Activated CD8-positive, alpha-beta T cell treated with anti-CD3 and anti-CD28 coated beads for 36 hours (primary cell): Measurements from ENCODE around the gene EFHC1. TPM values are rescaled to one million over a fixed set of nuclear protein-coding genes. Genes with fewer than 3 reads are reported as not detected.
"Not testable (repeated sequence)": the region's sequence is repeated elsewhere in the genome, so short reads cannot be mapped to it uniquely, and the experiment has no call there.

ENCODE experiments used
- ATAC-seq: fragments of 200-7000 bp; cut with Tn5 transposase; one replicate; pipeline ENCODE4 v1.10.0; 2021; ENCODE audit warnings: mild to moderate bottlenecking, moderate library complexity
- CTCF ChIA-PET: fragments of 350-600 bp; sonication (Branson Sonifier 250); formaldehyde crosslinking; loops from one replicate; lab custom pipeline; 2021; ENCODE audit warnings: antibody characterized with exemption; lab: Charles Lee
- POLR2A ChIA-PET: fragments of 350-600 bp; sonication (Branson Sonifier 250); formaldehyde crosslinking; loops from one replicate; lab custom pipeline; 2021; ENCODE audit warnings: antibody characterized with exemption; lab: Charles Lee
- DNase-seq: peaks from one replicate; pipeline ENCODE4 v3.0.0-alpha.2; 2020
- H3K27ac Mint-ChIP-seq: one replicate; pipeline ENCODE4 v1.8.0; 2021; ENCODE audit warnings: mild to moderate bottlenecking, mixed read lengths
- H3K27me3 Mint-ChIP-seq: one replicate; pipeline ENCODE4 v1.8.0; 2021; ENCODE audit warnings: mixed read lengths
- H3K36me3 Mint-ChIP-seq: one replicate; pipeline ENCODE4 v1.8.0; 2021; ENCODE audit warnings: low read depth, mixed read lengths
- H3K4me1 Mint-ChIP-seq: one replicate; pipeline ENCODE4 v1.8.0; 2021; ENCODE audit warnings: low read depth, mixed read lengths
- H3K4me3 Mint-ChIP-seq: one replicate; pipeline ENCODE4 v1.8.0; 2021; ENCODE audit warnings: mild to moderate bottlenecking, moderate library complexity, mixed read lengths
- H3K9me3 Mint-ChIP-seq: one replicate; pipeline ENCODE4 v1.8.0; 2021; ENCODE audit warnings: mixed read lengths
- intact Hi-C: fragments of 100-400 bp; cut with micrococcal nuclease; formaldehyde crosslinking; loops from one replicate; pipeline ENCODE4 v1.10.0; 2022
- total RNA-seq, 2 experiments: library from RNA; stranded (reverse); gene quantifications; one replicate each; pipeline ENCODE4 v1.2.3, GENCODE V29; 2021
- TF ChIP-seq, protein P1 (sequence below): fragments of 200-600 bp; IDR thresholded peaks from one replicate; pipeline ENCODE4 v1.8.0; 2022; ENCODE audit warnings: antibody characterized with exemption, mild to moderate bottlenecking

Gene EFHC1
- total RNA-seq, 2 experiments from 2014 or later, result 1.9 to 2.1 TPM

- TF ChIP-seq, protein P1, sequence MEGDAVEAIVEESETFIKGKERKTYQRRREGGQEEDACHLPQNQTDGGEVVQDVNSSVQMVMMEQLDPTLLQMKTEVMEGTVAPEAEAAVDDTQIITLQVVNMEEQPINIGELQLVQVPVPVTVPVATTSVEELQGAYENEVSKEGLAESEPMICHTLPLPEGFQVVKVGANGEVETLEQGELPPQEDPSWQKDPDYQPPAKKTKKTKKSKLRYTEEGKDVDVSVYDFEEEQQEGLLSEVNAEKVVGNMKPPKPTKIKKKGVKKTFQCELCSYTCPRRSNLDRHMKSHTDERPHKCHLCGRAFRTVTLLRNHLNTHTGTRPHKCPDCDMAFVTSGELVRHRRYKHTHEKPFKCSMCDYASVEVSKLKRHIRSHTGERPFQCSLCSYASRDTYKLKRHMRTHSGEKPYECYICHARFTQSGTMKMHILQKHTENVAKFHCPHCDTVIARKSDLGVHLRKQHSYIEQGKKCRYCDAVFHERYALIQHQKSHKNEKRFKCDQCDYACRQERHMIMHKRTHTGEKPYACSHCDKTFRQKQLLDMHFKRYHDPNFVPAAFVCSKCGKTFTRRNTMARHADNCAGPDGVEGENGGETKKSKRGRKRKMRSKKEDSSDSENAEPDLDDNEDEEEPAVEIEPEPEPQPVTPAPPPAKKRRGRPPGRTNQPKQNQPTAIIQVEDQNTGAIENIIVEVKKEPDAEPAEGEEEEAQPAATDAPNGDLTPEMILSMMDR, result no peak
- POLR2A ChIA-PET, result no interaction called here
- Mint-ChIP-seq H3K9me3 (no peaks in the 10 kb centered on the region), H3K27ac (no peak overlapping the region), H3K27me3 (no peaks in the 10 kb centered on the region), H3K36me3 (no peaks in the 10 kb centered on the region), H3K4me3 (no peak overlapping the region), H3K4me1 (peaks cover 9% of the 10 kb centered on the region)
- DNase-seq (no peak), ATAC-seq (no peak)
- intact Hi-C loops, result no loop called here
- CTCF ChIA-PET, result interaction anchor here (0.8 to 7.6 kb wide), 4 partner anchors 137 to 241 kb away, joined by 4 to 65 read pairs (median 12); partner anchors contain the start of gene MCM3
Observed at GRCh38 chr6:52422156-52422555, 2.0 kb downstream of the EFHC1 start.

- DNase-seq (no peak), ATAC-seq (no peak)
- no peaks in the 10 kb centered on the region for H3K9me3 Mint-ChIP-seq
- no peak overlapping the region for H3K27ac Mint-ChIP-seq
- intact Hi-C loops, result no loop called here
- no peak overlapping the region for H3K4me3 Mint-ChIP-seq
- TF ChIP-seq, protein P1, result no peak
- POLR2A ChIA-PET, result interaction anchor here (0.6 kb wide), 1 partner anchor 160 kb away, joined by 4 read pairs; no protein-coding TSS in a partner anchor
- CTCF ChIA-PET, result interaction anchor here (0.6 to 1.6 kb wide), 4 partner anchors 15 to 229 kb away, joined by 3 read pairs; partner anchors contain the start of gene TRAM2
- H3K27me3 Mint-ChIP-seq, result no peaks in the 10 kb centered on the region
- peaks cover 9% of the 10 kb centered on the region for H3K4me1 Mint-ChIP-seq
- no peaks in the 10 kb centered on the region for H3K36me3 Mint-ChIP-seq
Observed at GRCh38 chr6:52423448-52423847, 3.3 kb downstream of the EFHC1 start.

GRCh38 chr6:52423971-52424381 is 3.8 kb downstream of the EFHC1 start:
- intact Hi-C loops, result no loop called here
- TF ChIP-seq, protein P1, result no peak
- no peaks in the 10 kb centered on the region for H3K36me3 Mint-ChIP-seq
- peaks cover 5% of the 10 kb centered on the region for H3K4me1 Mint-ChIP-seq
- H3K27me3 Mint-ChIP-seq, result no peaks in the 10 kb centered on the region
- no peak overlapping the region for H3K27ac Mint-ChIP-seq
- H3K4me3 Mint-ChIP-seq, result no peak overlapping the region
- ATAC-seq (no peak), DNase-seq (no peak)
- ChIA-PET POLR2A (no interaction called here), CTCF (interaction anchor here (1.0 to 1.6 kb wide), 3 partner anchors 14 to 229 kb away, joined by 3 read pairs; no protein-coding TSS in a partner anchor)
- H3K9me3 Mint-ChIP-seq, result no peaks in the 10 kb centered on the region

- Mint-ChIP-seq H3K36me3 (no peaks in the 10 kb centered on the region), H3K27me3 (no peaks in the 10 kb centered on the region), H3K27ac (no peak overlapping the region), H3K4me1 (no peaks in the 10 kb centered on the region), H3K9me3 (no peaks in the 10 kb centered on the region), H3K4me3 (no peak overlapping the region)
- ATAC-seq (no peak), DNase-seq (no peak)
- TF ChIP-seq, protein P1, result no peak
- ChIA-PET POLR2A (no interaction called here), CTCF (interaction anchor here (1.0 to 1.6 kb wide), 3 partner anchors 13 to 139 kb away, joined by 3 read pairs; no protein-coding TSS in a partner anchor)
- intact Hi-C loops, result no loop called here
Observed at GRCh38 chr6:52424513-52424912, 4.4 kb downstream of the EFHC1 start.

GRCh38 chr6:52426667-52427066 is 6.5 kb downstream of the EFHC1 start:
- peaks cover 7% of the 10 kb centered on the region for H3K4me1 Mint-ChIP-seq
- no peak overlapping the region for H3K27ac Mint-ChIP-seq
- intact Hi-C loops, result no loop called here
- H3K36me3 Mint-ChIP-seq, result no peaks in the 10 kb centered on the region
- DNase-seq (no peak), ATAC-seq (no peak)
- CTCF ChIA-PET, result interaction anchor here (1.0 kb wide), 1 partner anchor 163 kb away, joined by 3 read pairs; no protein-coding TSS in a partner anchor
- no peaks in the 10 kb centered on the region for H3K9me3 Mint-ChIP-seq
- H3K27me3 Mint-ChIP-seq, result no peaks in the 10 kb centered on the region
- no peak overlapping the region for H3K4me3 Mint-ChIP-seq
- POLR2A ChIA-PET, result no interaction called here
- TF ChIP-seq, protein P1, result no peak

- H3K27ac Mint-ChIP-seq, DNase-seq, H3K4me1 Mint-ChIP-seq, ATAC-seq, H3K4me3 Mint-ChIP-seq, intact Hi-C loops, H3K36me3 Mint-ChIP-seq, H3K27me3 Mint-ChIP-seq, POLR2A ChIA-PET, H3K9me3 Mint-ChIP-seq: not testable (repeated sequence)
- CTCF ChIA-PET, result interaction anchor here (0.7 to 1.0 kb wide), 2 partner anchors 17 to 30 kb away, joined by 3 read pairs; no protein-coding TSS in a partner anchor
Observed at GRCh38 chr6:52433294-52433693, 13.2 kb downstream of the EFHC1 start.
